Adipocyte (in vitro differentiated cells): Measurements from ENCODE around the gene MAP2K3.
"Not testable (repeated sequence)": the region's sequence is repeated elsewhere in the genome, so short reads cannot be mapped to it uniquely, and the experiment has no call there.

Experiments
- DNase-seq: peaks from one replicate; pipeline ENCODE4 v3.0.0-alpha.2; 2015; ENCODE audit warnings: low read depth
- H3K27me3 ChIP-seq: replicated peaks from 2 replicates; pipeline ENCODE4 v1.7.0; 2013; ENCODE audit warnings: mild to moderate bottlenecking, low read length, moderate library complexity; ENCODE audit not compliant: control insufficient read depth, insufficient read depth
- H3K36me3 ChIP-seq: 2 replicates; pipeline ENCODE4 v1.7.0; 2013; ENCODE audit warnings: low read length, mild to moderate bottlenecking, moderate library complexity; ENCODE audit not compliant: control insufficient read depth, insufficient read depth, severe bottlenecking
- H3K4me1 ChIP-seq: 2 replicates; pipeline ENCODE4 v1.7.0; 2013; ENCODE audit warnings: mild to moderate bottlenecking, low read length, moderate library complexity; ENCODE audit not compliant: control insufficient read depth, insufficient read depth
- H3K4me3 ChIP-seq: 2 replicates; pipeline ENCODE4 v1.7.0; 2013; ENCODE audit warnings: mild to moderate bottlenecking, low read length, moderate library complexity
- H3K9ac ChIP-seq: 2 replicates; pipeline ENCODE4 v1.7.0; 2013; ENCODE audit warnings: mild to moderate bottlenecking, low read length, moderate library complexity
- H3K9me3 ChIP-seq: 2 replicates; pipeline ENCODE4 v1.7.0; 2013; ENCODE audit warnings: mild to moderate bottlenecking, low read length, moderate library complexity; ENCODE audit not compliant: control insufficient read depth

MAP2K3 gene

DNA sequence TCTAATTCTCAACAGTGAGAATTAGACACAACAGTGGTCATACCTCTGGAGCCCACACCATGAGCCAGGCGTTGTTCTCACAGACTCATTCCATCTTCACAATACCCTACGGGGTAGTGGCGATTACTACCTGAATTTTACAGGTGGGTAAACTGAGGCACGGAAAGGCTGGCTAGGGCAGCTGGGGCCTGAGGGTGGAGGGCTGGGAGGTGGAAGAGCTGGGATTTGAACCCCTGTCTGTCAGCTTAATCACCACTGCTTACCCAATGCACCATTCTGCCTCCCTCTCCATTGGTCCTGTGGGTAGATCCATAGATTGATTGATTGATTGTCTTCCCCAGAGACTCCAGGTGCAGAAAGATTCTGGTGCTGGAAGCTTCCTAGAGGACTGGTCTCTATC lies 60.3 kb downstream of the MAP2K3 start:
- H3K9ac ChIP-seq, H3K4me3 ChIP-seq, DNase-seq: not testable (repeated sequence)

DNA sequence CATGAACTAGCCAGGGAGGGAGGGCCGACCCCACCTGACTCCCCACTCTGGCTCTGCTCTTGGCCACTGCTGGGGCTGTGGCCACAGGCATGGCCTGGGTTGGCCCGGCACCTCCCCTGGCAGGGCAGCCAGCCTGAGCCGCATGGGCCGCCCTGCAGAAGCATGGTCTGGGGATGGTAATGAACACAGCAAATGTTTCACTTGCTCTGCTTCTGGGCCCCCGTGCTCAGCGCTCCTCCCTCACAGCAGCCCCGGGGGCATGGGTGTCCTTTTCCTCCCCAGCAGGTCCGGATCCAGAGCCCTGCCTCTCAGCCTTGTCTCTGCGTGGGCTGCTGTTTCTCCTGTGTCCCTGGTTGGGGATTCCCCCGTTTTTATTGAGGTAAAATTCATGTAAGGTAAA lies 60.7 kb downstream of the MAP2K3 start:
- no peaks in the 10 kb centered on the region for H3K4me1 ChIP-seq

More for the DNA sequence above, 60.3 kb downstream of the MAP2K3 start:
- H3K4me1 ChIP-seq, H3K27me3 ChIP-seq, H3K9me3 ChIP-seq, H3K36me3 ChIP-seq: not testable (repeated sequence)

DNA sequence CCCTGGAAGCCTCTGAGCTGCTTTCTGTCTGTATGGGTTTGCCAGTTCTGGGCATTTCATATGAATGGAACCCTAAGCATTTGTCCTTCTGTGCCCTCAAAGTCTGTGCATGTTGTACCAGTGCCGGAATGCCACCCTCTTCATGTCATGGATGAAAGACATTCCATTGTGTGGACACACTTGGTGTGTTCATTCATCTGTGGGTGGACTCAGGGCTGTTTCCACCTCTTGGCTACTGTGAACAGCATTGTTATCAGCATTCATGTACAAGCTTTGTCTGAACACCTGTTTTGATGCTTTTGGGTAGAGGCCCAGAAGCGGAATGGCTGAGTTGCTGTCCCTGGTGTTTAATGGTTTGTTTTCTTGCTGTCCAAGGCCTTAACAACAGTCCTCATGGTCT lies 61.6 kb downstream of the MAP2K3 start:
- not testable (repeated sequence) for H3K36me3 ChIP-seq, H3K9ac ChIP-seq, H3K9me3 ChIP-seq, H3K4me3 ChIP-seq, H3K4me1 ChIP-seq, H3K27me3 ChIP-seq, DNase-seq

More for the DNA sequence above, 60.7 kb downstream of the MAP2K3 start:
- peak; percentile 36 for DNase-seq
- Histone ChIP-seq H3K27me3 (no peaks in the 10 kb centered on the region), H3K9ac (no peak overlapping the region), H3K36me3 (no peaks in the 10 kb centered on the region), H3K9me3 (no peaks in the 10 kb centered on the region), H3K4me3 (no peak overlapping the region)

DNA sequence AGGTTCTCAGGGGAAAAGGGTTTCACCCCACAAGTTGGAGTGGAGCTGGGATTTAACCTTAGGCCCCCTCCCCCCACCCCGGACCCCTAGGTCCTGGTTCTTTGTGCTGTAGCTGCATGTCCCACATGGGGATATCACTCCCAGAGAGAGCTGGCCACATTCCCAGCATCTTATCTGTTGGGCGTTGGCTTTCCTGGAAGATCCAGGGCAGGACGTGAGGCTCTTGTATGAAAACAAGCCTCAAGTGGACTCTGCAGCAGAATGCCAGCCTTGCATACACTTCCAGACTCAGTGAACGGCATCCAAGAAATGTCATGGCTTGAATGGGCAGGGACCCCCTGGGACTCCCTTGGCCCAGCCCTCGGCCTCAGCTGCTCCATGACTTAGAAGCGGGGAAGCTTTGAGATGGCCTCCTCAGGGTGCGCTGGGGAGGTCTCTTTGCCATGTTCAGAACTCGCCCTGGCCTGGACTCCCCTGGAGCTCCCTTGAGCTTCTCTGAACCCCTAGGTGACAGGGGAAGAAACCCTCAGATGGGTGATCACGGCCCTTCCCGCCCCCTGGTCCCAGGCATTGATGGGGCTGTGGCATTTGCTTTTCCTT lies 62.2 kb downstream of the MAP2K3 start:
- not testable (repeated sequence) for H3K27me3 ChIP-seq, H3K9me3 ChIP-seq, DNase-seq, H3K4me3 ChIP-seq, H3K36me3 ChIP-seq, H3K4me1 ChIP-seq, H3K9ac ChIP-seq

DNA sequence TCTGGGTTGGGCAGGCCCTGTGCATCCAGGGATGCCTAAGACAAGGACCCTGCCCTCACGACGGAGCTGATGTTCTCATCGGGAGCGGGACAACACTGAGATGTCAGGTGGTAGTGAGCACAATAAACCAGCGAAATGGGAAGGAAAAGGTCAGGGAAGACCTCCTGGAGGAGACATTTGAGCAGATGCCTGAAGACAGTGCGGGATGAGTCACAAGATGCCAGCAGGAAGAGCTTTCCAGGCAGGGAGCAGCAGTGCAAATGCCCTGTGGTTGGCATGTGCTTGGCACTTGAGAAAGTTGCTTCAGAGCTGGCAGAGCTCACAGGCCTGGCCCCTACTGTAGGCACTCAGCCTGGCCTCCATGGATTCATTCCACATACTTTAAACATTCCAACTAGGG lies 63.1 kb downstream of the MAP2K3 start:
- H3K9me3 ChIP-seq, H3K36me3 ChIP-seq, DNase-seq, H3K27me3 ChIP-seq, H3K4me1 ChIP-seq, H3K9ac ChIP-seq, H3K4me3 ChIP-seq: not testable (repeated sequence)

DNA sequence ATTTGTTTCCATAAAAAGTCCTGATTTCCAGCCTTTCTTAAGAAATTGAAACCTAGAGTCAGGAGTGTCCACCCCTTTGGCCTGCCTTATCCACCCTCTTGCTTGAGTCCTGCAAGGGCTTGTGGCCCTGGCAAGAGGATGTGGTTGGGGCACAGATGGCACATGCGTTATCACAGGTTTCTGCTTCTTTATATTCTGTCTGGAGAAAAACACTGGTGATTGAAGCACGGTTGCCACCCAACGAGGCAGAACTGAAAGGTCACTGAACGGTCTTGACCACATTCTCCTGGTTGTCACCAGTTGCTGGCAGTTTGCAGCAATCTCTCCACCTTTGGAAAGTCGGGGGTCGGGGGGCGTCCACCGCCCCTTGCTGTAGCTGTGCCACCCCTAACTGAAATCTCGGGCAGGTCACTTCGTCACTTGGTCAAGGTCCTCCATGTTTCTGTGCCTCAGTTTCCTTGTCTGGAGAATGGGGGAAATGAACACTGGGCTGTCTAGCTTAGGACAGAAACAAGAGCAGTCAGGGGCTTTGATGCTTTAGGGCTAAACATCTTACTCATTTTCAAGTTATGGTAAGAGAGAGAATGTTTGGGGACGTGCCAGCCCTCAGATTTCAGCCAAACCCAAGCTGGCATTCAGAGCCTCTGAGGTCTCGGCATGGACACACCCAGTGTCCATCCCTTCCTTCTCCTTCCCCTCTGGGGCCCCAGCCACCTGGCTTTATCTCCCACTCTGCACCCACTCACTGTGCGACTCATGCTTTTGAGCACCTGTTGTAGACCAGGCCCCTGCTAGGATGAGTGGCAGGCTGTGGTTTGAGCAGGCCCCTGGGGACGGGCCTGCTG lies 63.8 kb downstream of the MAP2K3 start:
- not testable (repeated sequence) for H3K9me3 ChIP-seq, H3K27me3 ChIP-seq, H3K36me3 ChIP-seq, H3K4me1 ChIP-seq, H3K4me3 ChIP-seq, H3K9ac ChIP-seq
- peak; percentile 17 for DNase-seq

DNA sequence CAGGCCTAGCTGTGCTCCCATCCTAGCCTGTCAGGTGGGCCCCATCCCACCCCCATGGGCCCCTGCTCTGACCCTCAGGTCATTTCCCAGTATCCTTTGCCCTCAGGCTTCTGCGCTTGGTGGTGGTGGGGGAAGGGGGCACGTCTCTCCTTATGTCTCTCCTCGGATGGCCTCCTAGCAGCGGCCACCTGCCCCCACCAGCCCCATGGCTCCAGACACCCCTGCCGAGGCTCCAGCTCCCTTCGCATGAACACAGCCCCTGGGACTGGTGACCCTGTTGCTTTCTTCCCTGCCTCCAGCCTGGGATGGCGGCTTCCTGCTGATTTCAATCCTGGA lies 64.4 kb downstream of the MAP2K3 start:
- H3K36me3 ChIP-seq, H3K4me3 ChIP-seq, DNase-seq, H3K9ac ChIP-seq, H3K4me1 ChIP-seq, H3K27me3 ChIP-seq, H3K9me3 ChIP-seq: not testable (repeated sequence)

DNA sequence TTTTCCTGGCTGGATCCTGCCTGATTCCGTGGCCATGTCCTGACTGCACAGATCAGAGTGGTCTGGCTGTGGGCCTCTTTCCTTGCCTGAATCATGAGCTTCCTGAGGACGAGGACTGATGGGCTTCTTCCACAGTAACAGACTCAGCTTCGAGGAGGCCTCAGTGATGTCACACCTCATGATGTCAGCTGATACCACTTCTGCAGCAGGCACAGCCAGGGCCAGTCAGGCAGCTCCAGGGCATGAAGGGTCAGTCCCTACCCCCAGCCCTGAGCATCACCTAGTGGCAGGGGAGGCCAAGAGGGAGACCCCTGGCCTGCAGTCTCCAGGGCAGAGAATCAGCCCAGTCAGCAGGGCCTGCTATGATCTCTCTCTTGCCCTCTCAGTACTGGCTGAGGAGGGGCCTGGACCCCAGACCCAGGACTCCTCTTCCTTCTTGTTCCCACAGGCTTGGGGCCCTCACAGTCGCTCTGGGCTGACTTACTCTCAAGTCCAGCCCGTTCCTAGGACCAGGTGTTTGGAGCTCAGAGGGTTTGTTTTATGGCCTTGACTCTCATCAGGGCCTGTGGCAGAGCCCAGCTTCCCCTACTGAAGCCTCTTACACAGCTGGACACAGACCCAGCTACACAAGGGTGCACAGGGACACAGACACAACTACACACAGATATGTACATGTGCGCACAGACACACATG lies 65.0 kb downstream of the MAP2K3 start:
- H3K36me3 ChIP-seq, H3K9ac ChIP-seq, H3K4me1 ChIP-seq, H3K9me3 ChIP-seq, DNase-seq, H3K27me3 ChIP-seq, H3K4me3 ChIP-seq: not testable (repeated sequence)

DNA sequence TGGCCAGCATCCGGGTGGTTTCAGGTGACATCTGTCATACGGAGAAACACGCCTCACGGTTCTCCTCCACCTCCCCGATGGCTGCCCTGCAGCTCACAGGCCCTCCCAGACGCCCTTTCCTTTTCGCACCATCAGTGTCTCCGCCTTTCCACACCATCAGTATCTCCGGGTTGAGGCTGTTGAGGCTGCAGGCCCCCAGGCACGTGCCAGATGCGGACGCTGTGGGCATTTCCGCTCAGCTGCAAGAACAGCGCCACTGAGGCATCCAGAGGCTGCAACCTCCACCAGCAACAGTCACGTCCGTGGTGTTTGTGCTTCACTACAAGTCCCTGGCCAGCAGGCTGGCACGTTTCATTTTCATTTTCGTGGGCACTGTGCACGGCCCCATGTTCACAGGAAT lies 66.0 kb downstream of the MAP2K3 start:
- H3K36me3 ChIP-seq, H3K9ac ChIP-seq, DNase-seq, H3K4me1 ChIP-seq, H3K9me3 ChIP-seq, H3K27me3 ChIP-seq, H3K4me3 ChIP-seq: not testable (repeated sequence)

DNA sequence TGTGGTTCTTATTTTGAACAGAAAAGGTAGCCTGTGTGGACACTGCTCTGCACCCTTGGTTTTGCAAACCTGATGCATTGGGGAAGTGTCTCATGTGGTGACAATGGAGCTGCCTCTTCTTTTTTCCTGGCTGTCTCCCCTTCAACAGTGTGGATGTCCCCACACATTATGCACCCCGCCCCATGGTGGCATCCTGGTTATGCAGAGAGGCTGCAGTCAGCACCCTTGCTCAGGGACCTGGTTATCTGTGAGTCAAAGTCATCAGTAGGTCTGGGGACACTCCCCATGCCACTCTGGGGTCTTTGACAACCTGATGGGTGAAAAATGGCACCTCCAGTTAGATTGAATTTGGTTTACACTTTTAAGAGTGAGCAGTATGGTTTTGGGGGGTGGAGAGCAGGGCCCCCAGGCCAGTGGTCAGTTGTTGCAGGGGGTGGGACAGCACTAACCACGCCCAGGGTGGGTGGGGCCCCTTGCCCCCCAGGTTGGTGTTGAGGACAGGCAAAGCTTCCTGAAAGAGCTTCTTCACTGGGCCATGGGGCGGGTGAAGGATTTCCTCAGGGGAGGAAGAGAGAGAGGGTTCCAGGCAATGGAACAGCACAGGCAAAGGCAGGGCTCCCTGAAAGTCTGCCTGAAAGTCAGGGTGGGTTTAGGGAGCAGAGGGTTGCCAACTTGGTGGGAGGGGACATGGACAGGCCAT lies 67.0 kb downstream of the MAP2K3 start:
- Histone ChIP-seq H3K27me3 (no peaks in the 10 kb centered on the region), H3K36me3 (no peaks in the 10 kb centered on the region), H3K9me3 (no peaks in the 10 kb centered on the region), H3K4me3 (no peak overlapping the region), H3K4me1 (peaks cover 9% of the 10 kb centered on the region), H3K9ac (no peak overlapping the region)
- DNase-seq, result no peak

DNA sequence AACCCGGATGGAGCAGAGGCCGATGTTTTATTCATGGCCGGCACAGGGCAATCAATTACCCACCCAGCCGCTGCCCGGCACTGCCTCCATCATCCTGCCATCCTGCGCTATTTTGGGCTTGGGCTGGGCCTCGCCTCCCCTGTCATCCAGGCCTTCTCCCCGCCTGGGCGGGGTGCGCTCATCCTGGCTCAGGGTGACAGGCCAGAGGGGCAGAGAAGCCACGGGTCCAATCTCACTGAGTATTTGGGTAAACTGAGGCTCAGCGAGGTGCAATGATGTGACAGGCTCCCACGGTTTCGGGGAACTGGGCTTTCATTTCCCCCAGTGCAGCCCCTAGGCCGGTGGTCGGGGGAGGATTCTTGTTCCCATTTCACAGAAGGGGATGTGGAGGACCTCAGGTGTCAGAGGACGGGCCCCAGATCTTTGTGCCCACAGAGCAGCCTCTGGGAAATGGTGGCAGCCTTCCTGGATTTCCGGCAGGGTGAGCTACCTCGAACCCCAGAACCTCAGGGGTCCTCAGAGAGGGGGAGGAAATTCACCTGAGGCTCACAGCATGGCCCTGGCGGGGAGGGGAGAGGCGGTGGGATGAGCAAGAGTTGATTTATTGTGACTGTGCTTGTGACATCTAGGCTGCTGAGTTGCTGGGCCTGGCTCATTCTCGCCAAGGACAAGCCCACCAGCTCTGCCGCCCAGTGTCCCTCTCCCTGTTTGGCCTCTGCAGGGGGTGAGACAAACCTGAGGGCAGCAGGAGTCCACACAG lies 67.9 kb downstream of the MAP2K3 start:
- no peaks in the 10 kb centered on the region for H3K27me3 ChIP-seq
- H3K36me3 ChIP-seq, result no peaks in the 10 kb centered on the region
- no peak overlapping the region for H3K4me3 ChIP-seq
- no peak overlapping the region for H3K9ac ChIP-seq
- no peaks in the 10 kb centered on the region for H3K9me3 ChIP-seq
- H3K4me1 ChIP-seq, result peaks cover 9% of the 10 kb centered on the region
- DNase-seq, result no peak
